ENCODE data around the gene GGA1.
A peak's percentile ranks its signal among the peaks of the same experiment; 100 is the strongest.
"Not testable (repeated sequence)": the region's sequence is repeated elsewhere in the genome, so short reads cannot be mapped to it uniquely, and the experiment has no call there.

GGA1 gene

DNA sequence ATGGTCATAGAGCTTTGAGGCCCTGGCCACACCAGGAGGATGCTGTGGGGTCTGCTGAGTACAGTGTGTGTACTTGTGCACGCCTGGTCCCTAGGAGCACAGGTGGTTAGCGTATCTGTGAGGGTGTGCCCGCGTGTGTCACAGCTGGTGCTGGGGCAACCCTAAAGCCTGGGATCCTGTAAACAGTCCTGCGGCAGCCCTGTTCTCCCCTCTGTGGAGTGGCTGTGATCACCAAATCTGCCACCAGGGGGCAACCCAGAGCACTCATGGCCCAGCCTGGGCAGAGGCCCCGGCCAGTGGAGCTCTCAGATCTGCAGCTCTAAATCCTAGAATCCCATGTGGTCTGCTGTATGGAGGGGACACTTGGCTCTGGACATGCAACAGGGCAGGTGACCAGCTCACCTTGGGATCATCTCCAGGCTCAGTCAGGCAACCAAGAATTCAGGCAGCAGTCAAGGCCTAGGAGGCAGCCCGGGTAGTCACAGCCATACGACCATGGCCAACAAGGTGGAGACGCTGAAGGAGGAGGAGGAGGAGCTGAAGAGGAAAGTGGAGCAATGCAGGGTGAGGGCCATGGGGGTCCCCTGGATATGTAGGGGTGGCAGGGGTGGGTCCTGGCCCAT is 34.7 kb downstream of the GGA1 start:
- DNase-seq (ENCODE audit: low read depth, low spot score), result peak; percentile 90

DNA sequence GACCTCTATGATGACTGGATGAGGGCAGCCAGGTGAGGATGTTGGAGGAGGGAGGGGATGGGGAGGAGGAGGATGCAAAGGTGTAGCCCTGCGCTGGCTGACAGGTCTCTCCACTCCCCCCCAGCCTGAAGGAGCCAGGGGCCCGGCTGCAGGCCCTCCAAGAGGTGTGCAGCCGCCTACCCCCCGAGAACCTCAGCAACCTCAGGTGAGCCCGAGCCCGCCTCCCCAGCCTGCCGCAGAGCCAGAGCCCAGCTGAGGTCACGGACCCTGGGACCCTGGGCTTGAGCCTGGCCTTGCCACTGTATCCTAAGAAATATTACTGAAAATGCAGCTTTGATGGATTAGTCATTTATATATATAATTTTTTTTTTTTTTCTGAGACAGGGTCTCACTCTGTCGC is 38.7 kb downstream of the GGA1 start:
- DNase-seq (ENCODE audit: low read depth, low spot score), result no peak

GRCh38 chr22:37647928-37648327 is 39.3 kb downstream of the GGA1 start:
- peak; percentile 91 for DNase-seq (ENCODE audit: low read depth, low spot score)

DNA sequence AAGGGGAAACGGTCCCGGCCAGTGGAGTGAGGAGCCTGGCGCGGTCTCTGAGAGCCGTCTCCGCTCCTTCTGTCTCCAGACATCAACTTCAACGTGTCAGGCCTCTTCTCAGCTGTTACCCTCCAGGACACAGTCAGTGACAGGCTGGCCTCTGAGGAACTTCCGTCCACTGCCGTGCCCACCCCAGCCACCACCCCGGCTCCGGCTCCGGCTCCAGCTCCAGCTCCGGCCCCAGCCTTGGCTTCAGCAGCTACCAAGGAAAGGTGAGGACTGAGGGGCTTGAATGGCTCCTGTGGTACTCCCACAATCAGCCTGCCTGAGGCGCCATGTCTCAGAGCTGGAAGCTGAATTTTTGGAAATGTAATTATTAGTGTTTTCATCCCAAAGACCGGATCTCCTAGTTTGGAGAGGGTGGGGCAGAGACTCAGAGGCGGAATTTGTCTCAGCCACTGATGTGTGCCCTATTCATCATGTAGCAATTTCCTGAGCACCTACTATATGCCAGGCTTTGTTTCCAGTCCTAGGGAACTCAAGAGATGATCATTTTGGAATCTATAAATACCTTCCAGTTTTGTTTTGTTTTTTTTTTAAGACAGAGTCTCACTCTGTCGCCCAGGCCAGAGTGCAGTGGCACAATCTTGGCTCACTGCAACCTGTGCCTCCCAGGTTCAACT is 42.0 kb downstream of the GGA1 start:
- no peak for DNase-seq (ENCODE audit: low read depth, low spot score)

DNA sequence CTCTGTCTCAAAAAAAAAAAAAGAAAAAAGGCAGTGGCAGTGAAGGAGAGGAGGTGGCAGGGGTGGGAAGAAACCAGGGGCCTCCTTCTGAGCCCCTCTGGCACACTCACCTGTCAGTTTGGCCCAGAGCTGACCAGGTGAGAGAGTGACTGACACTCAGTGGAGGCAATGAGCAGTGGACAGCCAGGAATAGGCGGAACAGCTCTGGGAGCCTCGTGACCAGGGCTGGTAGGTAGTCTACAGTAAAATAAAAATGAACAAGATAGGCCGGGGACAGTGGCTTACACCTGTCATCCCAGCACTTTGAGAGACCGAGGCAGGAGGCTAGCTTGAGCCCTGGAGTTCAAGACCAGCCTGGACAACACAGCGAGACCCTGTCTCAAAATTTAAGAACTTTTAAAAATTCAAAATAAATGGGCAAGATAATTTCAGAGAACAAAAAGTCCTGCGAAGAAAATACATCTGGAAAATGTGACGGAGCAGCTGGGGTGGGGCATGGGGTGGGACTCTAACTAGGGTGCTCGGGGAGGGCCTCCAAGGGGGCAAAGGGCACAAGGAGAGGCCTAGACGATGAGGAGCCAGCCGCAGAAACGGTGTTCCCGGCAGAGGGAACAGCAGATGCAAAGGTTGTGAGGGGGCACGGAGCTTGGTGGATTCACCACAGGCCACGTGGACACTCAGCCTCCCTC is 46.1 kb downstream of the GGA1 start:
- no peak for DNase-seq (ENCODE audit: low read depth, low spot score)

GRCh38 chr22:37655252-37655563 is 46.6 kb downstream of the GGA1 start:
- no peak for DNase-seq (ENCODE audit: low read depth, low spot score)

- not testable (repeated sequence) for DNase-seq (ENCODE audit: low read depth, low spot score)
Observed at GRCh38 chr22:37656583-37656982, 47.9 kb downstream of the GGA1 start.

DNA sequence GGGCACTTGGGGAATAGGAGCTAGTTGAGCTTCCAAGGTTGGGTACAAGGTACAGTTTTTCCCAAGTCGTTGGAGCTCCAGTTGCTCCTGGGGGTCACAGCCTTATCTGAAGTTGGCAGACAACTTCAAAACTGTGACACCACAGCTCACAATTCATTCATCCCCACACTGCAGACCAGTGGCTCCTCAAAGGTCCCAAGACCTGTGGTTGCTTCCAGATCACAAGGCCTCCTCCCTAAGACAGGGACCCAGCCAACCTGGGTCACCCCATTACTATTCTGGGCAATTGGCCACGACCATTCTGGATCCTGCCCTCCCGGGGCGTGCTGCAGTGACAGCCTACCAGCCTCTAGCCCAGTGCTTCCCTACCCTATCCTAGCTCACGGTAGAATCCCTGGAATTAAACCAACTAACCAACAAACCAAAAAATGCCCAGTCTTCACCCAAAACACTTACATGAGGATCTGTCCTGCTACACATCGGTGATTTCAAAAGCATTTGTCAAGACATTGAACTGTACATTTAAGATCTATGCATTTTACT is 49.0 kb downstream of the GGA1 start:
- DNase-seq (ENCODE audit: low read depth, low spot score), result peak; percentile 17

DNA sequence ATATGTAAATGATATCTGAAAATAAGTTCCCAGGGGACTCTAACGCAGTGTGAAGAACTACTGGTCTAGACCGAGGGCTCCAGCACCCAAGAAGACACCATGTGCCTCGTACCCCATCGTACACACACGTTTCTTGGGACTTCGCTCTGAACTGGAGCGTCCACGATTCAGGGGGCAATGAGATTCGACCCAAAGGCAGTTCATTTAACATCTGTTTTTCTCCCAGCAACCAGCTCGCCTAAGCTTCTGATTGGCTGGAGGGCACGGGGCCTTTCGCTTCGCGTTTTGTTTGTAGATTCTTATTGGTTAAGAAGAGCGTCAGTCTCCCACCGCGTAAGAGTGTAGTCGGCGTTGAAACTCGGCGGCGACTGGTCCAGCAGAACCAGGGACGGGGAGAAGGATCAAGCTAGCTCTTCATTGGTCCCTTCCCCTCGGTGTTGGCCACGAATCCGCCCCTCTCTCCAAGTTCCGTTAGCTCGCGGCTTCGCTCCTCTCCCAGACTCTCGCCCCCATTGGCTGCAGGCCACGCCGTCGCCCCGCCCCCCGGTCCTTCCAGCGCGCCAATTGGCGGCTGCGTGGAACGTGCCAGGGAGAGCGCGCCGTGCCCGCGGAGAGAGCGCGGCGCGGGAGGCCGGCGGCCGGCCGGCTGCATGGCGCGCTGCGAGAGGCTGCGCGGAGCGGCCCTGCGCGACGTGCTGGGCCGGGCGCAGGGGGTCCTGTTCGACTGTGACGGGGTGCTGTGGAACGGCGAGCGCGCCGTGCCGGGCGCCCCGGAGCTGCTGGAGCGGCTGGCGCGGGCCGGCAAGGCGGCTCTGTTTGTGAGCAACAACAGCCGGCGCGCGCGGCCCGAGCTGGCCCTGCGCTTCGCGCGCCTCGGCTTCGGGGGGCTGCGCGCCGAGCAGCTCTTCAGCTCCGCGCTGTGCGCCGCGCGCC is 49.8 kb downstream of the GGA1 start, which contains the start of gene PDXP:
Gene PDXP (plus strand): TSS at position 591 of the 933 bp plus-strand sequence. CDS start 60 bp downstream, at position 651.
- DNase-seq (ENCODE audit: low read depth, low spot score), result peak; percentile 100

DNA sequence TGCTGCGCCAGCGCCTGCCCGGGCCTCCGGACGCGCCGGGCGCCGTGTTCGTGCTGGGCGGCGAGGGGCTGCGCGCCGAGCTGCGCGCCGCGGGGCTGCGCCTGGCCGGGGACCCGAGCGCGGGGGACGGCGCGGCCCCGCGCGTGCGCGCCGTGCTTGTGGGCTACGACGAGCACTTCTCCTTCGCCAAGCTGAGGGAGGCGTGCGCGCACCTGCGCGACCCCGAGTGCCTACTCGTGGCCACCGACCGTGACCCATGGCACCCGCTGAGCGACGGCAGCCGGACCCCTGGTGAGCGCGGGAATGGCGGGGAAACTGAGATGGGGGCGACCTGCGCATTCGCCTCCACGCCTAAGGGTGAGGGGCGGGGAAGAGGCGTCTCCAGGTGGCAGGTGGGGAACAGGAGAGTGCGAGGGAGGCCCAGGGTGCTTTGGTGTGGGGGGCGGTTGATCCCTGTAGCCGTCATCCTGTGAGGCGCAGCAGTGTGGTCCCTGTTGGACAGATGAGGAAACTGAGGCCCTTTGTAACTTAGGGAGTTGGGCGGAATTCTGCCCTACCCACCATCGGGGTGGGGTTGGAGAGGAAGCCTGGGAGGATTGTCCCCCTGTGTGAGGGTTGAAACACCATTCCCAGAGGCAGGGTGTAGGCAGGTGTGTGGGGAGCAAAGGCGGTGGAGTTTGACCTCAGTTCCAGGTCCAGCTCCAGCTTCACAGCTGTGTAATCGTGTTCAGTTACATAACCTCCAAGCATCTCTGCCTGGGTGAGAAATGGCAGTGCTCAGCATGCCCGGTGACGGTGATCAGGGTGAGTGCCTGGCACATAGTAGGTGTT is 50.6 kb downstream of the GGA1 start:
- DNase-seq (ENCODE audit: low read depth, low spot score), result no peak

GRCh38 chr22:37659897-37660708 is 51.5 kb downstream of the GGA1 start:
- no peak for DNase-seq (ENCODE audit: low read depth, low spot score)

GRCh38 chr22:37660709-37661045 is 52.0 kb downstream of the GGA1 start:
- no peak for DNase-seq (ENCODE audit: low read depth, low spot score)

DNA sequence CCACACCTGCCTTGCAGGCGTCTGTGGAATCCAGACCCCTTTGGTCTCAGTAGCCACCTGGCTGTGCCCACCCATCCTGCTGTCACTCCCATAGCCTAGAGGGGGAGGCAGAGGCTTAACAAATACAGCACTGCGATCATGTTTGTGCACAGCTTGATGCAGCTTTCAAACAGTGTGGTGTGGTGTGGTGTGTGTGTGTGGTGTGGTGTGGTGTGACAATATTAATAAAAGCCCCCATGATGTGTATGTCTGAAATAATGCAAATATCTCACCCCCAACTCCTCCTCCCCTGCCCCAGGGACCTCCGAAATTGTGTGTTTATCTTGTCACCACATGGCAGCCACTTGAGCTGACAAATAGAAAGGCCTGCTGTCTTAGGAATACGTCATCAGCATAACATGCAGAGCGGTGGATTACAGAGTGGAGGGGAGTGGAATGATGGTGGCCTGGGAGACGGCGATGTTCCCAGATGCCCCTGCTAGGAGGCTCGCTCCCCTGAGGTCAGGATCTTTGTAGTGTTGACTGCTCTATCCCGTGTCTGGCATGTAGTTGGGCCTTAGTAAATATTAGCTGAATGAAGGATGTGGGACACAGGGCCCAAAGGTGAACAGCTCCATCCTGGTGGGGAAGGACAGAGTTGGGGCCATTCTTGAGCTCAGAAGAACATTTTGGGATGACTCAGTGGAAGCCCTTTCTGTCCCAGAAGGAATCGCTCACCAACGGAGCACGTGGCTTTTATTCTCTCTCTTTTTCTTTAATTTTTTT is 52.7 kb downstream of the GGA1 start:
- DNase-seq (ENCODE audit: low read depth, low spot score), result peak; percentile 83

- DNase-seq (ENCODE audit: low read depth, low spot score), result no peak
Observed at GRCh38 chr22:37662039-37662438, 53.4 kb downstream of the GGA1 start.

DNA sequence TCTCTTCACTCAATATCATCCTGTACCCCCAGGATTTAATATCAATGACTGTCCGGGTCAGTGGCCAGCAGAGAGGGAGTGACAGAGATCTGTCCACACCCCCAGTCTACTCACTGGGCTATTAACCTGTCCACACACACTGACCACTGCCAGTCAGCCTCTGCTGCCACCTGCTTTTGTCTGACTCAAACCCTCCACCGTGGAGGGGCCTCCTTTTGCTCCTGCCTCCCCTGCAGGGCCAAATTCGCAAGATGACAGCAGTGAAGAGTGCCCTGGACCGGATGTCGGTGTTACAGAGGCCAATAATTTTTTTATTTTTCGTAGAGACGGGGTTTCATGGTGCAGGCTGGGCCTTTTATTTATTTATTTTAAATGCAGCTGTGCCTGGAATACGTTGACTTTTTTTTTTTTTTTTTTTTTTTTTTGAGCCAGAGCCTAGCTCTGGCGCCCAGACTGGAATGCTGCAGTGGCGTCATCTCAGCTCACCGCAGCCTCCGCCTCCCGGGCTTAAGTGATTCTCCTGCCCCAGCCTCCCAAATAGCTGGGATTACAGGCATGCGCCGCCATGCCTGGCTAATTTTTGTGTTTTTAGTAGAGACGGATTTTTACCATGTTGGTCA is 55.0 kb downstream of the GGA1 start:
- no peak for DNase-seq (ENCODE audit: low read depth, low spot score)

GRCh38 chr22:37664249-37665101 is 55.8 kb downstream of the GGA1 start:
- DNase-seq (ENCODE audit: low read depth, low spot score), result peak; percentile 53

DNA sequence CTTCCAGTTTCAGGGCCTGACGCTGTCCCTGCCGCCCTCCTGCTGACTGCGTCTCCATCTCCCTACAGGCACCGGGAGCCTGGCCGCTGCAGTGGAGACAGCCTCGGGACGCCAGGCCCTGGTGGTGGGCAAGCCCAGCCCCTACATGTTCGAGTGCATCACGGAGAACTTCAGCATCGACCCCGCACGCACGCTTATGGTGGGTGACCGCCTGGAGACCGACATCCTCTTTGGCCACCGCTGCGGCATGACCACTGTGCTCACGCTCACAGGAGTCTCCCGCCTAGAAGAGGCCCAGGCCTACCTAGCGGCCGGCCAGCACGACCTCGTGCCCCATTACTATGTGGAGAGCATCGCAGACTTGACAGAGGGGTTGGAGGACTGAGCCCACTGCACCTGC is 56.9 kb downstream of the GGA1 start:
- no peak for DNase-seq (ENCODE audit: low read depth, low spot score)

DNA sequence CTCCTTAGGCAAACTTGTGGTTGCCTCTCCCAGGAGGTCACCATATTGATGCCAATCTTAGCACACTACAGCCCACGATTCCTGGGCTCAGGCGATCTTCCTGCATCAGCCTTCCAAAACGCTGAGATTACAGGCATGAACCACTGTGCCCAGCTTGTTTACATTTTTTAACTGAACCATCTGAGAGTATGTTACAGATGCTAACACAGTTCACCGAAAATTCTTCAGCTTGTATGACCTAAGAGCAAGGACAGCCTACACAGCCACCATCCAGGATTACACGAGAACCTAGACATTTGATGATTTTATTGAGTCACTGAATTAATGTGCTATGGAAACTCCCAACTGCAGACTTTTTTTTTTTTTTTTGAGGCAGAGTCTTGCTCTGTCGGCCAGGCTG is 61.0 kb downstream of the GGA1 start:
- peak; percentile 56 for DNase-seq (ENCODE audit: low read depth, low spot score)
